IMR-90 (cell line): ENCODE data around the gene DCLRE1B. TPM values are rescaled to one million over a fixed set of nuclear protein-coding genes. Genes with fewer than 3 reads are reported as not detected.

ENCODE experiments used
- ATAC-seq: fragments of 200-7000 bp; cut with Tn5 transposase; 2 replicates; pipeline ENCODE4 v1.9.1; 2020; ENCODE audit warnings: low read depth, mild to moderate bottlenecking, moderate library complexity
- BruUV-seq: library from RNA; stranded (reverse); fragments of 400-500 nt; replicated peaks from 2 replicates; lab custom pipeline; 2021; lab: Mats Ljungman, UMichigan
- CTCF ChIA-PET: fragments of 300-600 bp; formaldehyde crosslinking; extraction: SDS; loops from one replicate; lab custom pipeline; 2021; ENCODE audit warnings: antibody characterized with exemption; lab: Yijun Ruan, JAX
- POLR2A ChIA-PET: fragments of 300-600 bp; sonication (Branson Sonifier 250); formaldehyde crosslinking; loops from one replicate; lab custom pipeline; 2022; ENCODE audit warnings: antibody characterized with exemption; ENCODE audit not compliant: unreplicated experiment; lab: Charles Lee
- DNase-seq: peaks from one replicate; pipeline ENCODE4 v3.0.0; 2013
- H2AFZ ChIP-seq: replicated peaks from 2 replicates; pipeline ENCODE3; 2013; ENCODE audit warnings: low read length, mild to moderate bottlenecking; ENCODE audit not compliant: poor library complexity
- H2AK5ac ChIP-seq: 2 replicates; pipeline ENCODE4 v1.6.1; 2013; ENCODE audit warnings: low read depth, low read length, inconsistent platforms
- H2AK9ac ChIP-seq: replicated peaks from 2 replicates; pipeline ENCODE3; 2013; ENCODE audit warnings: mild to moderate bottlenecking, low read depth, low read length, moderate library complexity; ENCODE audit not compliant: poor library complexity
- H2BK120ac ChIP-seq: 2 replicates; pipeline ENCODE4 v1.6.1; 2013; ENCODE audit warnings: low read depth, low read length, inconsistent platforms
- H2BK15ac ChIP-seq: 3 replicates; pipeline ENCODE4 v1.6.1; 2013; ENCODE audit warnings: low read depth, low read length, inconsistent platforms
- H2BK20ac ChIP-seq: 2 replicates; pipeline ENCODE4 v1.6.1; 2013; ENCODE audit warnings: low read depth, mild to moderate bottlenecking, inconsistent platforms, low read length, moderate library complexity
- H2BK5ac ChIP-seq: 2 replicates; pipeline ENCODE4 v1.6.1; 2013; ENCODE audit warnings: mild to moderate bottlenecking, low read depth, low read length, inconsistent platforms; ENCODE audit not compliant: poor library complexity, severe bottlenecking
- H3K14ac ChIP-seq: replicated peaks from 2 replicates; pipeline ENCODE4 v1.6.1; 2013; ENCODE audit warnings: low read depth, low read length, inconsistent platforms
- H3K18ac ChIP-seq: 2 replicates; pipeline ENCODE4 v1.6.1; 2013; ENCODE audit warnings: low read depth, low read length, control low read depth
- H3K23ac ChIP-seq: 2 replicates; pipeline ENCODE4 v1.6.1; 2013; ENCODE audit warnings: low read depth, low read length, inconsistent platforms
- H3K27ac ChIP-seq: 2 replicates; pipeline ENCODE4 v1.5.1; 2013; ENCODE audit warnings: mild to moderate bottlenecking, control low read depth, low read length; ENCODE audit not compliant: insufficient read depth
- H3K27me3 ChIP-seq: 2 replicates; pipeline ENCODE4 v1.6.1; 2013; ENCODE audit warnings: low read length; ENCODE audit not compliant: control insufficient read depth, insufficient read depth
- H3K36me3 ChIP-seq: 2 replicates; pipeline ENCODE4 v1.6.1; 2013; ENCODE audit warnings: low read length, mixed read lengths; ENCODE audit not compliant: control insufficient read depth, insufficient read depth
- H3K4ac ChIP-seq: 2 replicates; pipeline ENCODE4 v1.6.1; 2013; ENCODE audit warnings: low read depth, low read length, inconsistent platforms
- H3K4me1 ChIP-seq: 2 replicates; pipeline ENCODE4 v1.6.1; 2013; ENCODE audit warnings: low read length, mixed read lengths; ENCODE audit not compliant: control insufficient read depth, insufficient read depth
- H3K4me2 ChIP-seq: 2 replicates; pipeline ENCODE4 v1.6.1; 2013; ENCODE audit warnings: low read depth, mild to moderate bottlenecking, control low read depth, low read length, moderate library complexity
- H3K4me3 ChIP-seq: 2 replicates; pipeline ENCODE4 v1.5.1; 2013; ENCODE audit warnings: low read depth, mild to moderate bottlenecking, control low read depth, low read length, moderate library complexity; ENCODE audit not compliant: insufficient read depth
- H3K56ac ChIP-seq: 2 replicates; pipeline ENCODE4 v1.6.1; 2013; ENCODE audit warnings: low read length, inconsistent platforms; ENCODE audit not compliant: insufficient read depth; ENCODE audit errors: extremely low read depth
- H3K79me1 ChIP-seq, 2 experiments: 2 replicates each; pipeline ENCODE4 v1.6.1; 2013; ENCODE audit warnings: low read length in 2 of 2, inconsistent platforms in 1 of 2, low read depth in 1 of 2
- H3K9ac ChIP-seq: 2 replicates; pipeline ENCODE4 v1.6.1; 2013; ENCODE audit warnings: low read depth, low read length, control low read depth
- H3K9me1 ChIP-seq: 2 replicates; pipeline ENCODE4 v1.6.1; 2013; ENCODE audit warnings: low read length, inconsistent platforms; ENCODE audit not compliant: insufficient read depth
- H3K9me3 ChIP-seq: 2 replicates; pipeline ENCODE4 v1.6.1; 2013; ENCODE audit warnings: low read length; ENCODE audit not compliant: control insufficient read depth, insufficient read depth
- H4K20me1 ChIP-seq: 2 replicates; pipeline ENCODE4 v1.6.1; 2013; ENCODE audit warnings: low read length, inconsistent platforms; ENCODE audit not compliant: insufficient read depth
- H4K5ac ChIP-seq: 2 replicates; pipeline ENCODE4 v1.6.1; 2013; ENCODE audit warnings: mild to moderate bottlenecking, low read depth, low read length, control low read depth
- H4K8ac ChIP-seq, 2 experiments: 2 replicates each; pipeline ENCODE4 v1.6.1; 2013; ENCODE audit warnings: low read depth in 2 of 2, low read length in 2 of 2, control low read depth in 1 of 2, inconsistent platforms in 1 of 2
- H4K91ac ChIP-seq: 2 replicates; pipeline ENCODE4 v1.6.1; 2013; ENCODE audit warnings: low read depth, low read length, inconsistent platforms; ENCODE audit not compliant: insufficient read depth
- MXI1 ChIP-seq: IDR thresholded peaks from 2 replicates; pipeline ENCODE4 v1.6.1; 2012; ENCODE audit warnings: low read depth, mild to moderate bottlenecking, low read length, moderate library complexity, borderline replicate concordance
- NFE2L2 ChIP-seq: fragments of 150-350 bp; IDR thresholded peaks from 2 replicates; pipeline ENCODE4 v1.6.1; 2016; ENCODE audit warnings: low read depth, mild to moderate bottlenecking, low read length
- POLR2A ChIP-seq: IDR thresholded peaks from 2 replicates; pipeline ENCODE4 v1.6.1; 2012; ENCODE audit warnings: mild to moderate bottlenecking, low read depth, low read length
- USF2 ChIP-seq: fragments of 150-350 bp; IDR thresholded peaks from 2 replicates; pipeline ENCODE4 v1.6.1; 2017; ENCODE audit warnings: mild to moderate bottlenecking, antibody characterized with exemption, low read length, low read depth
- WGBS, 2 experiments: methylation state at CpG; one replicate each; pipeline versions ENCODE4 v1.1.5 to v1.1.7; 2013; ENCODE audit warnings: missing lambda C conversion rate in 2 of 2; ENCODE audit not compliant: insufficient read length in 1 of 2; ENCODE audit errors: extremely low coverage in 2 of 2; 5-methylcytosine and 5-hydroxymethylcytosine counted together
- dilution Hi-C: fragments of 300-500 bp; cut with HindIII; formaldehyde crosslinking; loops from one replicate; pipeline ENCODE4 v1.14.3; 2018; ENCODE audit warnings: low sequenced_read_pairs; ENCODE audit not compliant: unreplicated experiment
- in situ Hi-C: fragments of 300-500 bp; cut with MboI; formaldehyde crosslinking; loops from 3 replicates; pipeline ENCODE4 v1.14.3; 2019; ENCODE audit warnings: low sequenced_read_pairs, inconsistent platforms, mixed read lengths
- intact Hi-C: fragments of 100-400 bp; cut with micrococcal nuclease; formaldehyde crosslinking; loops from 2 replicates; pipeline ENCODE4 v1.10.0; 2022
- polyA plus RNA-seq, 3 experiments: library from polyadenylated mRNA; depleted of rRNA; stranded (reverse); fragments of >200 nt; gene quantifications; 2 replicates each; pipeline ENCODE4 v1.2.3, GENCODE V29; 2012; ENCODE audit warnings: low replicate concordance in 1 of 3
- total RNA-seq: library from RNA; depleted of rRNA; stranded (reverse); fragments of >200 nt; gene quantifications from 2 replicates; pipeline ENCODE4 v1.2.3, GENCODE V29; 2012

The DCLRE1B gene
- total and polyA plus RNA-seq, 2 of the 4 experiments (the other 2 are of a cell fraction), result 4.9 to 6.1 TPM

GRCh38 chr1:113895098-113895497 is 10.0 kb upstream of the DCLRE1B start:
- Histone ChIP-seq H3K9ac (no peak overlapping the region), H3K18ac (no peak overlapping the region), H3K36me3 (peaks cover 15% of the 10 kb centered on the region), H3K79me1 (peaks cover 0 to 5% of the 10 kb centered on the region in 2 experiments; a peak in 1 of 4 replicates), H3K56ac (no peak overlapping the region), H4K8ac (no peak overlapping the region), H4K5ac (no peak overlapping the region), H3K27me3 (no peaks in the 10 kb centered on the region), H4K20me1 (no peaks in the 10 kb centered on the region), H3K9me3 (no peaks in the 10 kb centered on the region), H3K4ac (no peak overlapping the region), H2BK5ac (no peak overlapping the region), H3K14ac (no peak overlapping the region), H3K27ac (no peak overlapping the region), H2AK5ac (no peak overlapping the region), H2BK15ac (no peak overlapping the region), H4K91ac (no peak overlapping the region), H2BK20ac (no peak overlapping the region), H3K9me1 (no peaks in the 10 kb centered on the region), H2AFZ (no peak overlapping the region), H3K4me2 (no peak overlapping the region), H3K4me3 (no peak overlapping the region), H3K4me1 (no peaks in the 10 kb centered on the region), H3K23ac (no peak overlapping the region), H2AK9ac (no peak overlapping the region), H2BK120ac (no peak overlapping the region)
- WGBS, 2 experiments, result 90% methylated on average over 3 of the region's 6 CpGs; no CpG with 5 or more reads in 1 of the 2 experiments
- in situ Hi-C loops (no loop called here), intact Hi-C loops (no loop called here), dilution Hi-C loops (no loop called here)
- DNase-seq (no peak), ATAC-seq (no peak)
- CTCF ChIA-PET, result no interaction called here
- POLR2A ChIA-PET, result interaction anchor here (0.7 kb wide), 1 partner anchor 9 kb away, joined by 3 read pairs; no protein-coding TSS in a partner anchor
- TF ChIP-seq USF2 (no peak), MXI1 (no peak), POLR2A (no peak), NFE2L2 (no peak)
- BruUV-seq, result no TSS peak
